ENCODE data around the gene KLC3. TPM values are rescaled to one million over a fixed set of nuclear protein-coding genes. Genes with fewer than 3 reads are reported as not detected.

KLC3 gene
- total RNA-seq, 1 donor from 2014 or later, result 0.22 TPM

- Mint-ChIP-seq H3K4me1 (ENCODE audit: low read depth) (no peaks in the 10 kb centered on the region), H3K4me3 (ENCODE audit: unreplicated experiment) (no peak overlapping the region), H3K27me3 (ENCODE audit: low read depth) (peaks cover 2% of the 10 kb centered on the region), H3K9me3 (ENCODE audit: low read depth) (no peaks in the 10 kb centered on the region), H3K36me3 (ENCODE audit: low read depth) (peaks cover 7% of the 10 kb centered on the region), H3K27ac (ENCODE audit: unreplicated experiment) (no peak overlapping the region)
- DNase-seq (ENCODE audit: low spot score), result no peak
- TF ChIP-seq CTCF (IDR thresholded peaks at IDR 0.05), result no peak
Measured at GRCh38 chr19:45345506-45345860, 4.9 kb downstream of the KLC3 start.

- Mint-ChIP-seq H3K4me1 (ENCODE audit: low read depth) (no peaks in the 10 kb centered on the region), H3K27ac (ENCODE audit: unreplicated experiment) (no peak overlapping the region), H3K27me3 (ENCODE audit: low read depth) (peaks cover 2% of the 10 kb centered on the region), H3K9me3 (ENCODE audit: low read depth) (no peaks in the 10 kb centered on the region), H3K36me3 (ENCODE audit: low read depth) (peaks cover 10% of the 10 kb centered on the region), H3K4me3 (ENCODE audit: unreplicated experiment) (no peak overlapping the region)
- no peak for TF ChIP-seq CTCF (IDR thresholded peaks at IDR 0.05)
- peak; percentile 87 for DNase-seq (ENCODE audit: low spot score)
Measured at GRCh38 chr19:45346449-45346848, 5.9 kb downstream of the KLC3 start.

- no peak overlapping the region for H3K27ac Mint-ChIP-seq (ENCODE audit: unreplicated experiment)
- H3K36me3 Mint-ChIP-seq (ENCODE audit: low read depth), result peaks cover 13% of the 10 kb centered on the region
- peak; percentile 85 for DNase-seq (ENCODE audit: low spot score)
- no peaks in the 10 kb centered on the region for H3K4me1 Mint-ChIP-seq (ENCODE audit: low read depth)
- TF ChIP-seq CTCF (IDR thresholded peaks at IDR 0.05), result no peak
- peaks cover 2% of the 10 kb centered on the region for H3K27me3 Mint-ChIP-seq (ENCODE audit: low read depth)
- no peaks in the 10 kb centered on the region for H3K9me3 Mint-ChIP-seq (ENCODE audit: low read depth)
- no peak overlapping the region for H3K4me3 Mint-ChIP-seq (ENCODE audit: unreplicated experiment)
Measured at GRCh38 chr19:45347570-45348366, 7.2 kb downstream of the KLC3 start.

- H3K4me3 Mint-ChIP-seq (ENCODE audit: unreplicated experiment), result no peak overlapping the region
- peak; percentile 88 for DNase-seq (ENCODE audit: low spot score)
- H3K9me3 Mint-ChIP-seq (ENCODE audit: low read depth), result no peaks in the 10 kb centered on the region
- no peaks in the 10 kb centered on the region for H3K4me1 Mint-ChIP-seq (ENCODE audit: low read depth)
- H3K27ac Mint-ChIP-seq (ENCODE audit: unreplicated experiment), result no peak overlapping the region
- peaks cover 17% of the 10 kb centered on the region for H3K36me3 Mint-ChIP-seq (ENCODE audit: low read depth)
- no peak for TF ChIP-seq CTCF (IDR thresholded peaks at IDR 0.05)
- peaks cover 2% of the 10 kb centered on the region for H3K27me3 Mint-ChIP-seq (ENCODE audit: low read depth)
Measured at GRCh38 chr19:45348367-45349125, 8.0 kb downstream of the KLC3 start.

- Mint-ChIP-seq H3K4me1 (ENCODE audit: low read depth) (no peaks in the 10 kb centered on the region), H3K36me3 (ENCODE audit: low read depth) (peaks cover 18% of the 10 kb centered on the region), H3K27me3 (ENCODE audit: low read depth) (peaks cover 2% of the 10 kb centered on the region), H3K9me3 (ENCODE audit: low read depth) (no peaks in the 10 kb centered on the region), H3K4me3 (ENCODE audit: unreplicated experiment) (no peak overlapping the region), H3K27ac (ENCODE audit: unreplicated experiment) (no peak overlapping the region)
- TF ChIP-seq CTCF (IDR thresholded peaks at IDR 0.05), result no peak
- no peak for DNase-seq (ENCODE audit: low spot score)
Measured at GRCh38 chr19:45349126-45349415, 8.5 kb downstream of the KLC3 start.
